ENCODE results near the gene SDK1.

GRCh38 chr7:4267341-4268039 is 966.4 kb downstream of the SDK1 start:
- TF ChIP-seq, protein P1, sequence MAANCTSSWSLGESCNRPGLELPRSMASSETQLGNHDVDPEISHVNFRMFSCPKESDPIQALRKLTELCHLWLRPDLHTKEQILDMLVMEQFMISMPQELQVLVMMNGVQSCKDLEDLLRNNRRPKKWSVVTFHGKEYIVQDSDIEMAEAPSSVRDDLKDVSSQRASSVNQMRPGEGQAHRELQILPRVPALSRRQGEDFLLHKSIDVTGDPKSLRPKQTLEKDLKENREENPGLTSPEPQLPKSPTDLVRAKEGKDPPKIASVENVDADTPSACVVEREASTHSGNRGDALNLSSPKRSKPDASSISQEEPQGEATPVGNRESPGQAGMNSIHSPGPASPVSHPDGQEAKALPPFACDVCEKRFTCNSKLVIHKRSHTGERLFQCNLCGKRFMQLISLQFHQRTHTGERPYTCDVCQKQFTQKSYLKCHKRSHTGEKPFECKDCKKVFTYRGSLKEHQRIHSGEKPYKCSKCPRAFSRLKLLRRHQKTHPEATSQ (tag by site-specific recombination; IDR thresholded peaks at IDR 0.05): no peak
- TF ChIP-seq ZNF140 (tag by site-specific recombination; IDR thresholded peaks at IDR 0.05) (no peak), REST (tag by site-specific recombination; IDR thresholded peaks at IDR 0.05) (no peak), CTCF (tag by site-specific recombination; IDR thresholded peaks at IDR 0.05) (no peak), ELK4 (IDR thresholded peaks at IDR 0.05; ENCODE audit: borderline replicate concordance, low read depth, low read length) (no peak), TCF7L2 (IDR thresholded peaks at IDR 0.05; ENCODE audit: borderline replicate concordance, low read depth, low read length) (no peak), YY1 (tag by site-specific recombination; IDR thresholded peaks at IDR 0.05) (no peak), MYNN (tag by site-specific recombination; IDR thresholded peaks at IDR 0.05; ENCODE audit: borderline replicate concordance) (no peak), RBAK (tag by site-specific recombination; IDR thresholded peaks at IDR 0.05) (no peak), ZNF114 (tag by site-specific recombination; IDR thresholded peaks at IDR 0.05) (no peak)
- TF ChIP-seq, protein P2, sequence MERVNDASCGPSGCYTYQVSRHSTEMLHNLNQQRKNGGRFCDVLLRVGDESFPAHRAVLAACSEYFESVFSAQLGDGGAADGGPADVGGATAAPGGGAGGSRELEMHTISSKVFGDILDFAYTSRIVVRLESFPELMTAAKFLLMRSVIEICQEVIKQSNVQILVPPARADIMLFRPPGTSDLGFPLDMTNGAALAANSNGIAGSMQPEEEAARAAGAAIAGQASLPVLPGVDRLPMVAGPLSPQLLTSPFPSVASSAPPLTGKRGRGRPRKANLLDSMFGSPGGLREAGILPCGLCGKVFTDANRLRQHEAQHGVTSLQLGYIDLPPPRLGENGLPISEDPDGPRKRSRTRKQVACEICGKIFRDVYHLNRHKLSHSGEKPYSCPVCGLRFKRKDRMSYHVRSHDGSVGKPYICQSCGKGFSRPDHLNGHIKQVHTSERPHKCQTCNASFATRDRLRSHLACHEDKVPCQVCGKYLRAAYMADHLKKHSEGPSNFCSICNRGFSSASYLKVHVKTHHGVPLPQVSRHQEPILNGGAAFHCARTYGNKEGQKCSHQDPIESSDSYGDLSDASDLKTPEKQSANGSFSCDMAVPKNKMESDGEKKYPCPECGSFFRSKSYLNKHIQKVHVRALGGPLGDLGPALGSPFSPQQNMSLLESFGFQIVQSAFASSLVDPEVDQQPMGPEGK (tag by site-specific recombination; IDR thresholded peaks at IDR 0.05): no peak

Data from HEK293 (cell line).